ENCODE results near the gene MYLK4. TPM values are rescaled to one million over a fixed set of nuclear protein-coding genes. Genes with fewer than 3 reads are reported as not detected.

MYLK4 gene
- total RNA-seq, 4 donors from 2014 or later, result 0.49 to 1.9 (median 1.0) TPM

- H3K27ac ChIP-seq, result peak overlapping the region; percentile 78 to 87 (median 82)
- H3K9me3 ChIP-seq, result no peaks in the 10 kb centered on the region
- intact Hi-C loops (cut with DNase I), result no loop called here
- H3K4me1 ChIP-seq, result peaks cover 13 to 53% (median 20%) of the 10 kb centered on the region in 3 donors
- H3K36me3 ChIP-seq, result no peaks in the 10 kb centered on the region
- peaks cover 0 to 6% (median 0%) of the 10 kb centered on the region in 4 donors for H3K27me3 ChIP-seq
- 54 to 69% methylated on average over 13 of the region's 13 CpGs for WGBS, 2 donors
- peak overlapping the region; percentile 34 to 69 (median 49) for H3K4me3 ChIP-seq
- TF ChIP-seq CTCF (IDR thresholded peaks at IDR 0.05) (no peak), POLR2A (IDR thresholded peaks at IDR 0.05) (no peak)
- no peak for DNase-seq
Measured at GRCh38 chr6:2633736-2634135, 117.0 kb downstream of the MYLK4 start.

GRCh38 chr6:2632976-2633584, 117.6 kb downstream of the MYLK4 start:
- Histone ChIP-seq H3K27me3 (no peaks in the 10 kb centered on the region), H3K4me3 (no peak overlapping the region), H3K9me3 (no peaks in the 10 kb centered on the region), H3K36me3 (no peaks in the 10 kb centered on the region), H3K27ac (peak overlapping the region in 2 of 4 donors; percentile 85 to 87), H3K4me1 (peaks cover 13 to 53% (median 20%) of the 10 kb centered on the region in 3 donors)
- intact Hi-C loops (cut with DNase I), result no loop called here
- DNase-seq, result no peak
- 88 to 89% methylated on average over 9 to 11 of the region's 11 CpGs for WGBS, 2 donors
- TF ChIP-seq CTCF (IDR thresholded peaks at IDR 0.05), result no peak
- TF ChIP-seq POLR2A (IDR thresholded peaks at IDR 0.05), result no peak

- 73 to 84% methylated on average over 9 to 10 of the region's 10 CpGs for WGBS, 2 donors
- Histone ChIP-seq H3K27ac (peak overlapping the region in 1 of 4 donors; percentile 26), H3K4me3 (no peak overlapping the region), H3K4me1 (peaks cover 13 to 53% (median 20%) of the 10 kb centered on the region in 3 donors), H3K27me3 (no peaks in the 10 kb centered on the region), H3K36me3 (no peaks in the 10 kb centered on the region), H3K9me3 (no peaks in the 10 kb centered on the region)
- DNase-seq, result no peak
- TF ChIP-seq CTCF (IDR thresholded peaks at IDR 0.05) (no peak), POLR2A (IDR thresholded peaks at IDR 0.05) (no peak)
- intact Hi-C loops (cut with DNase I), result no loop called here
Measured at GRCh38 chr6:2632368-2632767, 118.4 kb downstream of the MYLK4 start.

- intact Hi-C loops (cut with DNase I), result no loop called here
- DNase-seq, result no peak
- 30 to 58% methylated on average over 5 to 13 of the region's 14 CpGs for WGBS, 2 donors
- Histone ChIP-seq H3K36me3 (no peaks in the 10 kb centered on the region), H3K27me3 (no peaks in the 10 kb centered on the region), H3K27ac (peak overlapping the region; percentile 53 to 79 (median 66)), H3K9me3 (no peaks in the 10 kb centered on the region), H3K4me1 (peaks cover 13 to 53% (median 20%) of the 10 kb centered on the region in 3 donors), H3K4me3 (no peak overlapping the region)
- no peak for TF ChIP-seq POLR2A (IDR thresholded peaks at IDR 0.05)
- no peak for TF ChIP-seq CTCF (IDR thresholded peaks at IDR 0.05)
Measured at GRCh38 chr6:2630891-2631571, 119.7 kb downstream of the MYLK4 start.

GRCh38 chr6:2630359-2630758, 120.4 kb downstream of the MYLK4 start:
- H3K27ac ChIP-seq, result peak overlapping the region; percentile 53 to 79 (median 66)
- TF ChIP-seq CTCF (IDR thresholded peaks at IDR 0.05), result no peak
- TF ChIP-seq POLR2A (IDR thresholded peaks at IDR 0.05), result no peak

More at GRCh38 chr6:2630359-2630758, 120.4 kb downstream of the MYLK4 start:
- Histone ChIP-seq H3K36me3 (no peaks in the 10 kb centered on the region), H3K9me3 (no peaks in the 10 kb centered on the region), H3K27me3 (no peaks in the 10 kb centered on the region), H3K4me3 (no peak overlapping the region), H3K4me1 (peaks cover 13 to 53% (median 20%) of the 10 kb centered on the region in 3 donors)
- intact Hi-C loops (cut with DNase I), result no loop called here
- 25 to 51% methylated on average over 6 of the region's 6 CpGs for WGBS, 2 donors
- no peak for DNase-seq

All from esophagus squamous epithelium (tissue), 5 donors.